Fibroblast of lung (primary cell): ENCODE data around the gene HID1. TPM values are rescaled to one million over a fixed set of nuclear protein-coding genes. Genes with fewer than 3 reads are reported as not detected.

ENCODE experiments used
- DNase-seq, 2 donors: peaks; one replicate each; pipeline versions ENCODE4 v3.0.0 to v3.0.0-alpha.2; 2010; ENCODE audit warnings: low read depth in 2 of 2
- H2AFZ ChIP-seq: 2 replicates; pipeline ENCODE4 v1.5.1; 2012; ENCODE audit warnings: low read length, control low read depth, inconsistent platforms
- H3K27ac ChIP-seq: 2 replicates; pipeline ENCODE4 v1.5.1; 2011; ENCODE audit warnings: low read length, control low read depth; ENCODE audit not compliant: insufficient read depth
- H3K27me3 ChIP-seq: 2 replicates; pipeline ENCODE4 v1.5.1; 2011; ENCODE audit warnings: mild to moderate bottlenecking, low read length; ENCODE audit not compliant: control insufficient read depth, insufficient read depth
- H3K36me3 ChIP-seq: 2 replicates; pipeline ENCODE4 v1.5.1; 2011; ENCODE audit warnings: low read length; ENCODE audit not compliant: control insufficient read depth, insufficient read depth
- H3K4me1 ChIP-seq: 2 replicates; pipeline ENCODE4 v1.5.1; 2011; ENCODE audit warnings: low read length; ENCODE audit not compliant: control insufficient read depth, insufficient read depth; ENCODE audit errors: extremely low read depth
- H3K4me2 ChIP-seq: 2 replicates; pipeline ENCODE4 v1.5.1; 2011; ENCODE audit warnings: low read length, control low read depth; ENCODE audit not compliant: insufficient read depth; ENCODE audit errors: extremely low read depth
- H3K4me3 ChIP-seq, 4 experiments: fragments of 200-600 bp in 1 of 4; sonication (generic) in 1 of 4; replicated peaks in 1 of 4; 2 replicates each; pipeline ENCODE4 v1.5.1; 2011 to 2016; ENCODE audit warnings: low read length in 4 of 4, low read depth in 3 of 4, mild to moderate bottlenecking in 3 of 4, control low read depth in 2 of 4, inconsistent platforms in 1 of 4, mixed read lengths in 1 of 4; ENCODE audit not compliant: insufficient read depth in 1 of 4; ENCODE audit errors: control extremely low read depth in 1 of 4
- H3K79me2 ChIP-seq: 2 replicates; pipeline ENCODE4 v1.5.1; 2012; ENCODE audit warnings: mild to moderate bottlenecking, low read length, inconsistent platforms; ENCODE audit not compliant: control insufficient read depth, insufficient read depth
- H3K9ac ChIP-seq: 2 replicates; pipeline ENCODE4 v1.5.1; 2011; ENCODE audit warnings: mild to moderate bottlenecking, low read length, control low read depth; ENCODE audit not compliant: insufficient read depth
- H3K9me3 ChIP-seq: 2 replicates; pipeline ENCODE4 v1.5.1; 2012; ENCODE audit warnings: low read depth, low read length; ENCODE audit not compliant: control insufficient read depth, insufficient read depth
- H4K20me1 ChIP-seq: 2 replicates; pipeline ENCODE4 v1.5.1; 2011; ENCODE audit warnings: low read length; ENCODE audit not compliant: control insufficient read depth, insufficient read depth; ENCODE audit errors: extremely low read depth
- CTCF ChIP-seq, 2 donors: IDR thresholded peaks in 1 of 2; conservative IDR thresholded peaks in 1 of 2; 1 replicate in 1 of 2; 2 replicates in 1 of 2; pipeline ENCODE4 v1.5.1; 2011 to 2012; ENCODE audit warnings: low read length in 2 of 2, control low read depth in 1 of 2, inconsistent platforms in 1 of 2, low read depth in 1 of 2, mild to moderate bottlenecking in 1 of 2
- EZH2 ChIP-seq: IDR thresholded peaks from 2 replicates; pipeline ENCODE4 v1.5.1; 2012; ENCODE audit warnings: low read length, control low read depth, mild to moderate bottlenecking; ENCODE audit errors: missing control alignments
- polyA plus RNA-seq, 2 donors: library from polyadenylated mRNA; depleted of rRNA in 1 of 2; stranded (reverse) in 1 of 2; unstranded in 1 of 2; fragments of >200 nt; gene quantifications; 2 replicates each; pipeline ENCODE4 v1.2.1, GENCODE V29; 2011 to 2012; ENCODE audit warnings: missing spikeins in 1 of 2
- total RNA-seq: library from RNA; depleted of rRNA; stranded (reverse); fragments of >200 nt; gene quantifications from 2 replicates; pipeline ENCODE4 v1.2.1, GENCODE V29; 2014

HID1 gene
- total and polyA plus RNA-seq, 2 donors (not counting 1 experiment from before 2014, with no cell fraction given) = 0.17 to 0.23 TPM

GRCh38 chr17:75005291-75005690 is 32.7 kb upstream of the HID1 start:
- H2AFZ ChIP-seq = no peak overlapping the region
- H3K9ac ChIP-seq = no peak overlapping the region
- no peaks in the 10 kb centered on the region for H3K4me1 ChIP-seq
- no peak overlapping the region for H3K4me3 ChIP-seq
- TF ChIP-seq EZH2 (no peak), CTCF (conservative IDR thresholded peaks at IDR 0.05 in 1 of 2, IDR thresholded peaks at IDR 0.05 in 1 of 2; ENCODE audit: low read depth in 1 of 2, low read length in 2 of 2) (no peak)
- no peaks in the 10 kb centered on the region for H3K27me3 ChIP-seq
- H3K9me3 ChIP-seq = no peaks in the 10 kb centered on the region
- H3K79me2 ChIP-seq = no peaks in the 10 kb centered on the region
- H3K36me3 ChIP-seq = peaks cover 12% of the 10 kb centered on the region
- DNase-seq = no peak
- H4K20me1 ChIP-seq = no peaks in the 10 kb centered on the region
- H3K4me2 ChIP-seq = no peak overlapping the region
- H3K27ac ChIP-seq = no peak overlapping the region

- H3K27ac ChIP-seq = no peak overlapping the region
- H3K4me2 ChIP-seq = no peak overlapping the region
- no peaks in the 10 kb centered on the region for H3K27me3 ChIP-seq
- H3K9me3 ChIP-seq = no peaks in the 10 kb centered on the region
- DNase-seq = no peak
- peaks cover 13% of the 10 kb centered on the region for H3K36me3 ChIP-seq
- H4K20me1 ChIP-seq = no peaks in the 10 kb centered on the region
- H3K4me1 ChIP-seq = no peaks in the 10 kb centered on the region
- no peak overlapping the region for H3K9ac ChIP-seq
- H3K4me3 ChIP-seq = no peak overlapping the region
- no peak overlapping the region for H2AFZ ChIP-seq
- H3K79me2 ChIP-seq = no peaks in the 10 kb centered on the region
- TF ChIP-seq EZH2 (no peak), CTCF (conservative IDR thresholded peaks at IDR 0.05 in 1 of 2, IDR thresholded peaks at IDR 0.05 in 1 of 2; ENCODE audit: low read depth in 1 of 2, low read length in 2 of 2) (no peak)
Measured at GRCh38 chr17:75004371-75004770, 31.8 kb upstream of the HID1 start.

- no peaks in the 10 kb centered on the region for H3K79me2 ChIP-seq
- no peak overlapping the region for H3K4me2 ChIP-seq
- no peaks in the 10 kb centered on the region for H3K4me1 ChIP-seq
- peaks cover 13% of the 10 kb centered on the region for H3K36me3 ChIP-seq
- H3K27ac ChIP-seq = no peak overlapping the region
- H3K9ac ChIP-seq = no peak overlapping the region
- no peak overlapping the region for H2AFZ ChIP-seq
- no peaks in the 10 kb centered on the region for H3K9me3 ChIP-seq
- H4K20me1 ChIP-seq = no peaks in the 10 kb centered on the region
- H3K27me3 ChIP-seq = no peaks in the 10 kb centered on the region
- DNase-seq = no peak
- no peak for TF ChIP-seq CTCF (conservative IDR thresholded peaks at IDR 0.05 in 1 of 2, IDR thresholded peaks at IDR 0.05 in 1 of 2; ENCODE audit: low read depth in 1 of 2, low read length in 2 of 2)
- TF ChIP-seq EZH2 = no peak
- H3K4me3 ChIP-seq = no peak overlapping the region
Measured at GRCh38 chr17:75003957-75004355, 31.4 kb upstream of the HID1 start.
